IPS-18a (cell line): Measurements from ENCODE around the gene ZNF804A.
A peak's percentile ranks its signal among the peaks of the same experiment; 100 is the strongest.

Source experiments
- H3K27ac ChIP-seq: one replicate; pipeline ENCODE4 v1.5.1; 2013; ENCODE audit warnings: low read length
- H3K27me3 ChIP-seq: one replicate; pipeline ENCODE4 v1.6.1; 2013; ENCODE audit warnings: mild to moderate bottlenecking, low read length; ENCODE audit not compliant: control insufficient read depth, insufficient read depth
- H3K36me3 ChIP-seq: one replicate; pipeline ENCODE4 v1.6.1; 2013; ENCODE audit warnings: low read depth, low read length; ENCODE audit not compliant: control insufficient read depth
- H3K4me1 ChIP-seq: one replicate; pipeline ENCODE4 v1.6.1; 2013; ENCODE audit warnings: low read depth, low read length; ENCODE audit not compliant: control insufficient read depth
- H3K4me3 ChIP-seq: one replicate; pipeline ENCODE4 v1.5.1; 2013; ENCODE audit warnings: low read length
- H3K9ac ChIP-seq: one replicate; pipeline ENCODE4 v1.6.1; 2013; ENCODE audit warnings: mild to moderate bottlenecking, low read length, moderate library complexity
- H3K9me3 ChIP-seq: one replicate; pipeline ENCODE4 v1.6.1; 2013; ENCODE audit warnings: low read depth, low read length; ENCODE audit not compliant: control insufficient read depth

The ZNF804A gene

GRCh38 chr2:184598316-184599053 lies at the start of gene ZNF804A:
ZNF804A (plus strand) TSS chr2:184598529; CDS start chr2:184598960, 431 bp downstream.
- Histone ChIP-seq H3K4me3 (peak within 1 kb of the TSS; percentile 67), H3K9me3 (no peaks in the 10 kb centered on the region), H3K4me1 (peaks cover 3% of the 10 kb centered on the region), H3K9ac (no peak within 1 kb of the TSS), H3K36me3 (no peaks in the 10 kb centered on the region), H3K27me3 (peaks cover 45% of the 10 kb centered on the region), H3K27ac (no peak within 1 kb of the TSS)

DNA sequence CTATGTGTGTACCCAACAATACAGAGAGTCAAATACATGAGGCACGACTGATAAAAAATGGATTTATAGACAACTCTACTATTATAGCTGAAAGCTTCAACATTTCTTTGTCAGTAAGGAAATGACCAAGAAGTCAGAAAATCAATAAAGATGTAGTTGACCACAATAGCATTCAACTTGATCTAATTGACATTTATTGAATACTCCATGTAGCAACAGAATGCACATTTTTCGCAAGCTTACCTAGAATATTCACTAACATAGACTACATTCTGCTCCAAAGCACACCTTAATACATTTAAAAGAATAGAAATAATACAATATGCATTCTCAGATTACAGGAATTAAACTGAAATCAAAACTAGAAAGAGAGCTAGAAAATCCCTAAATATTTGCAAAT lies 49.2 kb upstream of the ZNF804A start:
- Histone ChIP-seq H3K27ac (no peak overlapping the region), H3K4me3 (no peak overlapping the region), H3K4me1 (no peaks in the 10 kb centered on the region), H3K9me3 (peaks cover 9% of the 10 kb centered on the region), H3K9ac (no peak overlapping the region), H3K27me3 (no peaks in the 10 kb centered on the region), H3K36me3 (no peaks in the 10 kb centered on the region)

GRCh38 chr2:184551626-184552025 lies 46.7 kb upstream of the ZNF804A start:
- Histone ChIP-seq H3K36me3 (no peaks in the 10 kb centered on the region), H3K27ac (no peak overlapping the region), H3K27me3 (no peaks in the 10 kb centered on the region), H3K9ac (no peak overlapping the region), H3K4me3 (no peak overlapping the region), H3K9me3 (peaks cover 9% of the 10 kb centered on the region), H3K4me1 (no peaks in the 10 kb centered on the region)

DNA sequence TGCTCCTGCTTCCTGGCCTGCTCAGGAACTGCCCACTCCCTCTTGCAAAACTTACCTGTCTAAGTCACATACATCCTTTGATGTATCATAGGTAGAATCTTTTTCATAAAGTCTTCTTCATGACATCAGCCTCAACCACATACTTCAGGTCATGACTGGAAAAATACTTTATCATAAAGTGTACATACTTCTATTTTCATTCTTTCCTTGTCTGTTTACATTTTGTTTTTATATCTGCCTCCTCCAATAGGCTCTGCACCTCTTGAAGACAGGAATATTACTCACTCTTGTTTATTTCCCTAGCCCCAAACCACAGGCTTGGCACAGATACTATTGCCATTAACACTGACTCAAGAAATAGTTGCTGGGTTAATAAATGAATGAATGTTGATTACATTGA lies 43.6 kb upstream of the ZNF804A start:
- H3K9ac ChIP-seq = no peak overlapping the region
- H3K9me3 ChIP-seq = no peaks in the 10 kb centered on the region
- H3K36me3 ChIP-seq = no peaks in the 10 kb centered on the region
- no peak overlapping the region for H3K4me3 ChIP-seq
- H3K27me3 ChIP-seq = no peaks in the 10 kb centered on the region
- no peak overlapping the region for H3K27ac ChIP-seq
- no peaks in the 10 kb centered on the region for H3K4me1 ChIP-seq

DNA sequence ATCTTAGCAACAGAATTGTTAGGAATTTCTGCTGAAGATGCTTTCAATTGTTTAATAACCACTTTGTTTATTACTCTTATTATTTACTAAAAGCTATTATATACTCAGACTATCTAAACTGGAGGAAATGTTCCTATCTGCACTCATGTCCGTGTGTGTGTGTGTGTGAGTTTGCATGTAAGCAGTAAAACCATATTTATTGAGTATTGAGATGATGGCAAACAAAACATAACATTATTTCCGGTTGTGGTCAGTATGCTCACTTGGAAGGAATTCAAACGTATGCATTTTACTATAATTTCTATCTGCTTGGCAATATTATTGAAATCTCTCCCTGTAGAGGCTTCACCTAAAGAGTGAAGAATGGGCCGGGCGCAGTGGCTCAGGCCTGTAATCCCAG lies 43.0 kb upstream of the ZNF804A start:
- no peak overlapping the region for H3K4me3 ChIP-seq
- H3K36me3 ChIP-seq = no peaks in the 10 kb centered on the region
- H3K27me3 ChIP-seq = no peaks in the 10 kb centered on the region
- no peaks in the 10 kb centered on the region for H3K4me1 ChIP-seq
- no peaks in the 10 kb centered on the region for H3K9me3 ChIP-seq
- H3K27ac ChIP-seq = no peak overlapping the region
- no peak overlapping the region for H3K9ac ChIP-seq

DNA sequence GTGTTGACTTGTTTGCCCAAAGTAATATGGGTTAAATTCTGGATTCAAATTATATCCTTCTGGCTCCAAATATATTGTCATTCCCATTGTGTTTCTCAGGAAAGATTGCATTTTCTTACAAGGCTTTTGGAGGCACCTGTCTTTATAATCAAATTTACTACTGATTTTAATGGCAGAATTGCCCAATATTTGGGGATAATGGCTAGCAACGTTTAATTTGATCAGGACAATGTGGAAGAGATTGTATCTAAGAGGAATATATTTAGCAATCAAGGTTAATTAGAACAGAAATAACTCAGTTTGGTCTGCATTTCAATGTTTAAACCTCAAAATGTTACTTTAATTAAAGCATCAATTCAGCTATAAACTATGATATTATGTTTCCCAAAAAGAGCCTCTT lies 41.7 kb upstream of the ZNF804A start:
- Histone ChIP-seq H3K36me3 (no peaks in the 10 kb centered on the region), H3K27me3 (no peaks in the 10 kb centered on the region), H3K9me3 (no peaks in the 10 kb centered on the region), H3K4me3 (no peak overlapping the region), H3K9ac (no peak overlapping the region), H3K27ac (no peak overlapping the region), H3K4me1 (no peaks in the 10 kb centered on the region)

DNA sequence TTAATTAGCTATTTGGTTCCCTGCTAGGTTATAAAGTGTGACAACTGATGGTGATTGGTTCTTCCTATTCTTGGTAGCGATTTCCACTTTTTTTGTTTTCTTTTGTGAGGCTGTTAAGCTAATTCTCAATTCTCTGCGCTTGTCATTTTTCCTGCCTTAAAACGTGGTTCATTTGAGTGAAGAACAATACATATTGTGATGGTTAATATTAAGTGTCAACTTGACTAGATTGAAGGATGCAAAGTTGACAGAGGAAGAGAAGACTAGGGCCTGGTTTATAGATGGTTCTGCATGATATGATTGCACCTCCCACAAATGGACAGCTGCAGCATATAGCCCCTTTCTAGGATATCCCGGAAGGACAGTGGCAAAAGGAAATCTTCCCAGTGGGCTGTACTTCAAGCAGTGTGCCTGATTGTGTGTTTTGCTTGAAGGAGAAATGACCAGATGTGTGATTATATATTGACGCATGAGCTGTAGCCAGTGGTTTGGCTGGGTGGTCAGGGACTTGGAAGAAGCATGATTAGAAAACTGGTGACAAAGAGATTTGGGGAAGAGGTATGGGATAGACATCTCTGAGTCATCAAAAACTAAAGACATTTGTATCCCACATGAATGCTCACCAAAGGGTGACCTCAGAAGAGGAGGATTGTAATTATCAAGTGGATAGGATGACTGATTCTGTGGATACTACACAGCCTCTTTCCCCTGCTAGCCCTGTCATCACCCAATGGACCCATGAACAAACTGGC lies 39.4 kb upstream of the ZNF804A start:
- no peak overlapping the region for H3K4me3 ChIP-seq
- no peak overlapping the region for H3K27ac ChIP-seq
- H3K36me3 ChIP-seq = no peaks in the 10 kb centered on the region
- no peaks in the 10 kb centered on the region for H3K27me3 ChIP-seq
- no peaks in the 10 kb centered on the region for H3K4me1 ChIP-seq
- no peak overlapping the region for H3K9ac ChIP-seq
- no peaks in the 10 kb centered on the region for H3K9me3 ChIP-seq

DNA sequence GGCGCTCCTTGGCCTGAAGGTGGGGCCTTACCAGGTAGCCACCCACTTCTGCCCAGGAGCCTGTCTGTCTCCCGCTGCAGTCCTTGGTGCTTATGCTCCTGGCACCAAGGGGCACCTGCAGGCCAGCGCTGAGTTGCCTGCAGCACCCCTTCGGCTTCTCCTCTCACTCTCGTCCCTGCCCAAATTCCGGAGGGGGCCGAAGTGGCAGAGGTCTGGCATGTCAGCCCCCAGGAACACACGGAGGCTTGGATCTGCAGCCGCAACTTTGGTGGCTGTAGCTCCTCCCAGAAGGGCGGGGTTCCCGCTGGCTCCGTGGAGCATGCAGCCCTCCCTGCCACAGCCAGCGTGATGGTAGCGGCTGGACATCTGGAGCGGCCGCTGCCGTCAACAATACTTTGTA lies 37.7 kb upstream of the ZNF804A start:
- Histone ChIP-seq H3K27me3 (no peaks in the 10 kb centered on the region), H3K36me3 (no peaks in the 10 kb centered on the region), H3K27ac (no peak overlapping the region), H3K9me3 (no peaks in the 10 kb centered on the region), H3K4me1 (no peaks in the 10 kb centered on the region), H3K4me3 (no peak overlapping the region), H3K9ac (no peak overlapping the region)

DNA sequence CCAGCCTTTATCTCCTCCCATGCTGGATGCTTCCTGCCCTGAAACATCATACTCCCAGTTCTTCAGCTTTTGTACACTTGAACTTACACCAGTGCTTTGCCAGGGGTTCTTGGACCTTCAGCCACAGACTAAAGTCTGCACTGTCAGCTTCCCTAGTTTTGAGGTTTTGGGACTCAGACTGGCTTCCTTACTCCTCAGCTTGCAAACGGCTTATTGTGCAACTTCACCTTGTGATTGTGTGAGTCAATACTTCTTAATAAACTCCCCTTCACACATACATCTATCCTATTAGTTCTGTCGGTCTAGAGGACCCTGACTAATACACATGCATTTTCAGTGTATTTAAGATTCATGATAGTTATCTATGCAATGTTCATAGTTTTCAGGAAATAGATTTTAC lies 35.8 kb upstream of the ZNF804A start:
- Histone ChIP-seq H3K9ac (no peak overlapping the region), H3K27ac (no peak overlapping the region)

DNA sequence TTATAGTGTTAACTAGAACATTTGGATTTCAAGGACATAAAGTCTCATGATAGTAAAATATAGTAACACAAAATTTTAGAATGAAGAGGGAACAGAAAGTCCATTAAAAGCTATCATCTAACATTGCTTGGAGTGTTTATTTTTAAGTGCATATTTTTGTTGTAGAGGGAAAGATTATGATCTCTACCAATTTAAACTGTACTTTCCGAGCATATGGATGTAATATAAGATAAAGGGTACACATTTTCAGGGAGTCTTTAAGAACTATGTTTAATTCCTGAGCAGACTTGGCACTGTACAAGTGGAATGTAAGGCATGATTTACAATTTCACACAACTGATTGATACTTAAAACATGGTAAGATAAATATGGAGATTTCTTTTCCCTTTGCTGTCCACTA lies 34.2 kb upstream of the ZNF804A start:
- Histone ChIP-seq H3K27ac (no peak overlapping the region), H3K9ac (no peak overlapping the region), H3K4me1 (no peaks in the 10 kb centered on the region), H3K4me3 (no peak overlapping the region), H3K27me3 (no peaks in the 10 kb centered on the region), H3K9me3 (no peaks in the 10 kb centered on the region), H3K36me3 (no peaks in the 10 kb centered on the region)

More for the DNA sequence above, 35.8 kb upstream of the ZNF804A start:
- no peaks in the 10 kb centered on the region for H3K27me3 ChIP-seq
- H3K9me3 ChIP-seq = no peaks in the 10 kb centered on the region
- no peaks in the 10 kb centered on the region for H3K36me3 ChIP-seq
- no peak overlapping the region for H3K4me3 ChIP-seq
- no peaks in the 10 kb centered on the region for H3K4me1 ChIP-seq

DNA sequence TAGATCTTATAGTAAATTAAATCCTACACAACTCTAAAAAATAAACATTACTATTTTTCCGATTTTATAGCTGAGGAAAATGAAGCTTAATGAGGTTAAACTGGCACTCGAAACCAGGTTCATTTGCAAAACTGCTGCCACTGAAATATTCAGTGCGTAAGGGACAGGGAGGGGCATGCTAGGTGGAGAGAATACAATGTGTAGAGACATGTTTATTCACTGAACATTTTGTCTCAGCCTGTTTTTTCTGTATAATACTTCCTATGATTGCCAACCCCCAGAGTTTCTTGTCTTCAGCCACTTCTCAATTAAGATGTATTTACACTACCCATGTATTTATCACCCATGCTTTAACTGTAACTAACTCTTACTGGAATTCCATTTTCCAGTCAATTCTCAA lies 31.6 kb upstream of the ZNF804A start:
- H3K4me1 ChIP-seq = no peaks in the 10 kb centered on the region
- no peak overlapping the region for H3K9ac ChIP-seq
- no peaks in the 10 kb centered on the region for H3K27me3 ChIP-seq
- no peaks in the 10 kb centered on the region for H3K36me3 ChIP-seq
- H3K4me3 ChIP-seq = no peak overlapping the region
- no peak overlapping the region for H3K27ac ChIP-seq
- H3K9me3 ChIP-seq = no peaks in the 10 kb centered on the region

DNA sequence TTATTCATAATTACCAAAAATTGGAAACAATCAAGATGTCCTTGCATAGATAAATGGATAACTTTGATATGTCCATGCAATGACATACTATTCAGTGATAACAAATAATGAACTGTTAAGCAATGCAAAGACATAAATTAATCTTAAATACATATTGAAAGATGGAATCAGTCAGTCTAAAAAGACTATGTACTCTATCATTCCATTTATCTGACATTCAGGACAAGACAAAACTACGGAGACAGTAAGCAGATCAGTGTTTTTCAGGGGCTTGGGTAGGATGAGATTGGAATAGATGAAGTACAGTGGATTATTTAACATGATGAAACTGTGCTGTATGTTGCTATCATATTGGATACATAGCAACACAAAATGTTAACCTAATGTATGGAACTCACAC lies 21.3 kb upstream of the ZNF804A start:
- no peaks in the 10 kb centered on the region for H3K4me1 ChIP-seq
- no peak overlapping the region for H3K4me3 ChIP-seq
- no peaks in the 10 kb centered on the region for H3K36me3 ChIP-seq
- H3K27ac ChIP-seq = no peak overlapping the region
- H3K9me3 ChIP-seq = no peaks in the 10 kb centered on the region
- H3K27me3 ChIP-seq = no peaks in the 10 kb centered on the region
- no peak overlapping the region for H3K9ac ChIP-seq
